HepG2 (cell line): ENCODE results near the gene FDXR. TPM values are rescaled to one million over a fixed set of nuclear protein-coding genes. Genes with fewer than 3 reads are reported as not detected.

Experiments used
- CENPBD1 ChIP-seq: sonication (generic); formaldehyde crosslinking; IDR thresholded peaks from 2 replicates; pipeline ENCODE4 v1.8.0; 2022; ENCODE audit warnings: missing genetic modification reagents, low read depth, mild to moderate bottlenecking, borderline replicate concordance
- DDIT3 ChIP-seq: sonication (generic); formaldehyde crosslinking; IDR thresholded peaks from 2 replicates; pipeline ENCODE4 v1.4.0; 2020; ENCODE audit warnings: mild to moderate bottlenecking, missing genetic modification reagents
- DMTF1 ChIP-seq: sonication (generic); formaldehyde crosslinking; IDR thresholded peaks from 2 replicates; pipeline ENCODE4 v1.4.0; 2020; ENCODE audit warnings: mild to moderate bottlenecking, missing genetic modification reagents
- FOXP1 ChIP-seq, 2 experiments: fragments of 450-650 bp in 1 of 2; IDR thresholded peaks; 2 replicates each; pipeline ENCODE4 v1.6.1; 2017 to 2018; ENCODE audit warnings: antibody characterized with exemption in 1 of 2
- GLMP ChIP-seq: sonication (generic); formaldehyde crosslinking; IDR thresholded peaks from 2 replicates; pipeline ENCODE4 v1.9.0; 2021; ENCODE audit warnings: missing genetic modification reagents, mild to moderate bottlenecking, borderline replicate concordance
- HINFP ChIP-seq: sonication (generic); formaldehyde crosslinking; IDR thresholded peaks from 2 replicates; pipeline ENCODE4 v1.4.0; 2020; ENCODE audit warnings: low read depth, mild to moderate bottlenecking, missing genetic modification reagents
- HMGA1 ChIP-seq: sonication (generic); formaldehyde crosslinking; conservative IDR thresholded peaks from 2 replicates; pipeline ENCODE4 v1.4.0; 2020; ENCODE audit warnings: missing genetic modification reagents
- STAT6 ChIP-seq: sonication (generic); formaldehyde crosslinking; IDR thresholded peaks from 2 replicates; pipeline ENCODE4 v1.4.0; 2020; ENCODE audit warnings: missing genetic modification reagents, mild to moderate bottlenecking, borderline replicate concordance
- TIGD3 ChIP-seq: sonication (generic); formaldehyde crosslinking; IDR thresholded peaks from 2 replicates; pipeline ENCODE4 v1.5.1; 2020; ENCODE audit warnings: mild to moderate bottlenecking, missing genetic modification reagents, borderline replicate concordance
- TMF1 ChIP-seq: sonication (generic); formaldehyde crosslinking; IDR thresholded peaks from 2 replicates; pipeline ENCODE4 v1.8.1; 2022; ENCODE audit warnings: low read depth, missing genetic modification reagents
- TRIM22 ChIP-seq: fragments of 450-650 bp; IDR thresholded peaks from 2 replicates; pipeline ENCODE4 v1.6.1; 2017
- YY1 ChIP-seq: IDR thresholded peaks from 2 replicates; pipeline ENCODE4 v1.6.1; 2011; ENCODE audit warnings: low read length, low read depth, moderate library complexity, mild to moderate bottlenecking; ENCODE audit not compliant: insufficient read depth, insufficient replicate concordance
- ZFX ChIP-seq: sonication (generic); formaldehyde crosslinking; IDR thresholded peaks from 2 replicates; pipeline ENCODE4 v1.4.0; 2020; ENCODE audit warnings: mild to moderate bottlenecking, low read depth, missing genetic modification reagents, moderate library complexity
- ZNF672 ChIP-seq: sonication (generic); formaldehyde crosslinking; IDR thresholded peaks from 2 replicates; pipeline ENCODE4 v1.8.1; 2022; ENCODE audit warnings: missing genetic modification reagents
- ZSCAN12 ChIP-seq: sonication (generic); formaldehyde crosslinking; IDR thresholded peaks from 2 replicates; pipeline ENCODE4 v1.9.0; 2021; ENCODE audit warnings: mild to moderate bottlenecking, missing genetic modification reagents
- ZSCAN31 ChIP-seq: sonication (generic); formaldehyde crosslinking; IDR thresholded peaks from 2 replicates; pipeline ENCODE4 v1.5.0; 2020; ENCODE audit warnings: low read depth, mild to moderate bottlenecking, missing genetic modification reagents
- polyA plus RNA-seq, 8 experiments: library from polyadenylated mRNA; depleted of rRNA in 3 of 8; stranded (reverse) in 7 of 8; unstranded in 1 of 8; fragments of >200 nt; fragmentation: Illumina TruSeq in 4 of 8; extraction: Trizol in 4 of 8; gene quantifications; 2 replicates each; pipeline versions ENCODE4 v1.2.1 to v1.2.3, GENCODE V29; 2011 to 2016; ENCODE audit warnings: low read depth in 4 of 8, missing spikeins in 1 of 8, mixed read lengths in 1 of 8; ENCODE audit not compliant: insufficient read depth in 1 of 8
- total RNA-seq, 5 experiments: library from RNA; depleted of rRNA; stranded (reverse); fragments of >200 nt; fragmentation: Illumina TruSeq; extraction: Trizol; gene quantifications; 2 replicates each; pipeline ENCODE4 v1.2.3, GENCODE V29; 2016; ENCODE audit warnings: low read depth in 1 of 5

FDXR gene
- total and polyA plus RNA-seq, 2 of the 13 experiments (the other 11 are each of a cell fraction or from before 2014, with no cell fraction given): 23.4 to 116 TPM

- TF ChIP-seq CENPBD1 (CRISPR knock-in tag) (no peak), ZNF672 (CRISPR knock-in tag) (no peak; the same call in 1 of the 2 replicates), DDIT3 (CRISPR knock-in tag) (no peak), DMTF1 (CRISPR knock-in tag) (no peak), STAT6 (CRISPR knock-in tag) (no peak; the same call in 1 of the 2 replicates), ZSCAN12 (CRISPR knock-in tag) (no peak), ZSCAN31 (CRISPR knock-in tag) (peak; percentile 88; the same call in 1 of the 2 replicates), TRIM22 (no peak), YY1 (peak; percentile 78), TIGD3 (CRISPR knock-in tag) (no peak), ZFX (CRISPR knock-in tag) (peak; percentile 80), GLMP (CRISPR knock-in tag) (no peak), HMGA1 (CRISPR knock-in tag) (no peak), FOXP1 (IDR thresholded peaks at IDR 0.05) (no peak), FOXP1 (CRISPR knock-in tag; IDR thresholded peaks at IDR 0.05) (no peak), TMF1 (CRISPR knock-in tag) (peak; percentile 91; the same call in 1 of the 2 replicates), HINFP (CRISPR knock-in tag) (peak; percentile 65; the same call in 1 of the 2 replicates)
Observed at GRCh38 chr17:74872313-74873036, at the start of gene FDXR (continued).
